Stomach smooth muscle (tissue), 2 donors: Measurements from ENCODE around the gene HSPA14.

Experiments used
- H3K27ac ChIP-seq: one replicate; pipeline ENCODE4 v1.7.0; 2013; ENCODE audit warnings: mild to moderate bottlenecking, low read length, inconsistent platforms
- H3K27me3 ChIP-seq, 2 donors: one replicate each; pipeline ENCODE4 v1.7.0; 2013; ENCODE audit warnings: low read length in 2 of 2; ENCODE audit not compliant: insufficient read depth in 2 of 2, control insufficient read depth in 1 of 2
- H3K36me3 ChIP-seq, 2 donors: one replicate each; pipeline ENCODE4 v1.7.0; 2013; ENCODE audit warnings: low read length in 2 of 2; ENCODE audit not compliant: control insufficient read depth in 2 of 2, insufficient read depth in 2 of 2
- H3K4me1 ChIP-seq: one replicate; pipeline ENCODE4 v1.7.0; 2013; ENCODE audit warnings: low read length; ENCODE audit not compliant: control insufficient read depth, insufficient read depth
- H3K4me3 ChIP-seq, 2 donors: one replicate each; pipeline ENCODE4 v1.7.0; 2013; ENCODE audit warnings: low read length in 2 of 2
- H3K9ac ChIP-seq, 2 donors: one replicate each; pipeline ENCODE4 v1.7.0; 2013; ENCODE audit warnings: low read length in 2 of 2, mild to moderate bottlenecking in 1 of 2
- H3K9me3 ChIP-seq, 2 donors: one replicate each; pipeline ENCODE4 v1.7.0; 2013; ENCODE audit warnings: low read length in 2 of 2; ENCODE audit not compliant: control insufficient read depth in 2 of 2
- donor health status: healthy.
- donor health status: Pancreatic carcinoma.

The HSPA14 gene

DNA sequence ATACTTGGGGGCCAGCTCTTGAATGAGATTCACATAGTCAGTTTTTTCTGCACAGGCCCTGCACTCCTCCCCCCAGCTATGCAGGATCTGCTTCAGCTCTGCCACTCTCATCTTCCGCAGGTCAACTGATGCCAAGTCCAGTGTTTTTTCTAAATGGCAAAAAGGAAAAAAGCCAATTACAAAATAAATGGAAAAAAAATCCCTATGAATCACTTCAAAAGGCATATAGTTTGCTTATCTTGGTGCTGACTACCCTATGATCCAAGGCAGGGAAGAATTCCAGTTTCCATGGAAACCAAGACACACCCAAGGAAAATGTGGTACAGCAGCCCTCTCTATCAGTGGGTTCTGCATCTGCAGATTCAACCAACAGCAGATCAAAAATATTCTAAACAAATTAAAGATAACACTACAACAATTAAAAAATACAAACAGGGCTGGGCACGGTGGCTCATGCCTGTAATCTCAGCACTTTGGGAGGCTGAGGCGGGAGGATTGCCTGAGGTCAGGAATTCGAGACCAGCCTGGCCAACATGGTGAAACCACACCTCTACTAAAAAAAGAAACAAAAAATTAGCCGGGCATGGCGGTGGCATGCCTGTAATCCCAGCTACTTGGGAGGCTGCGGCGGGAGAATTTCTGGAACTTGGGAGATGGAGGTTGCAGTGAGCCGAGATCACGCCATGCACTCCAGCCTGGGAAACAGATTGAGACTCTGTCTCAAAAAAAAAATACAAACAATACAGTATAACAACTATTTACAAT is 17.9 kb upstream of the HSPA14 start:
- Histone ChIP-seq H3K27me3 (no peaks in the 10 kb centered on the region), H3K9me3 (no peaks in the 10 kb centered on the region), H3K27ac (no peak overlapping the region), H3K4me3 (no peak overlapping the region), H3K36me3 (no peaks in the 10 kb centered on the region), H3K4me1 (no peaks in the 10 kb centered on the region), H3K9ac (no peak overlapping the region)

DNA sequence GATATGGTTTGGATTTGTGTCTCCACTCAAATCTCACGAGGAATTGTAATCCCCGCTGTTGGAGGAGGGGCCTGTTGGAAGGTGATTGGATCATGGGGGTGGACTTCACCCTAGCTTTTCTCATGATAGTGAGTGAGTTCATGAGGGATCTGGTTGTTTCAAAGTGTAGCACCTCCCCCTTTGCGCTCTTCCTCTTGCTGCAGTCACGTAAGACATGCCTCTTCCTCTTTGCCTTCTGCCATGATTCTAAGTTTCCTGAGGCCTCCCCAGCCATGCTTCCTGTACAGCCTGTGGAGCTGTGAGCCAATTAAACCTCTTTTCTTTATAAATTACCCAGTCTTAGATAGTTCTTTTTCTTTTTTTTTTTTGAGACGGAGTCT is 17.3 kb upstream of the HSPA14 start:
- Histone ChIP-seq H3K4me3 (no peak overlapping the region), H3K9ac (no peak overlapping the region), H3K9me3 (no peaks in the 10 kb centered on the region), H3K27ac (no peak overlapping the region), H3K36me3 (no peaks in the 10 kb centered on the region), H3K27me3 (no peaks in the 10 kb centered on the region), H3K4me1 (no peaks in the 10 kb centered on the region)

DNA sequence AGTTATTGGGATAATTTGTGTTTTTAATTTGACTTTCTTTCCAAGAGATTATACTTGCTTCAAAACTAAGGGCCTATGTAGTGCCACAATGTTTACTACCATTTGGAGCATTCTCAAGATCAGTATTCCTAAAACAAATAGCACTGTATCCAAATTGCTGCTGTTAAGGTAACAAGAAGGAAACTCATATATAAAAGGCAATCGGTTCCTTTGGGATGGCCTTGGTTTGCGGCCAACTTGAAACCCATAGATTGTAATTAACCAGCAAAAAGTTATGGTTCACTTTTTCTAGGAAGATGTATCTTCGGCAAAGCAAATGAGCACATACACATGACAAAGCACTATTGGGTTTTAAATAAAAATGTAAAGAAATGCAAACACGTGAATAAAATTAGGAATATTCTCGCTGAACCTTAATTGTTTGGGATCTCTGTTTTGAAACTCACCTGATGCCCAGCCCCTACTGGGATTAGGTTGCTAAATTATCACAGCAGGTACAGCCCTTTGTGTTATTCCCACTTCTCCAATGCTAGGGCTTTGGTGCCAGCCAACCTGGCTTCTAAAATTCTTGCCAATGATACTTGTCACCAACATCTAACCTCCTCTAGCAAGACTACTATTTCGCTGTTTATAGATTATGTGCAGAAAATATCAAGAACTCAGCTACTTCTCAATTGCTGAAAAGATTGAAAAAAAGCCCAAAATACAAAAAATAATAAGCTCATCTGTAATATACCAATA is 16.3 kb upstream of the HSPA14 start:
- Histone ChIP-seq H3K4me1 (no peaks in the 10 kb centered on the region), H3K9ac (no peak overlapping the region), H3K27me3 (no peaks in the 10 kb centered on the region), H3K27ac (no peak overlapping the region), H3K36me3 (no peaks in the 10 kb centered on the region), H3K4me3 (no peak overlapping the region), H3K9me3 (no peaks in the 10 kb centered on the region)

DNA sequence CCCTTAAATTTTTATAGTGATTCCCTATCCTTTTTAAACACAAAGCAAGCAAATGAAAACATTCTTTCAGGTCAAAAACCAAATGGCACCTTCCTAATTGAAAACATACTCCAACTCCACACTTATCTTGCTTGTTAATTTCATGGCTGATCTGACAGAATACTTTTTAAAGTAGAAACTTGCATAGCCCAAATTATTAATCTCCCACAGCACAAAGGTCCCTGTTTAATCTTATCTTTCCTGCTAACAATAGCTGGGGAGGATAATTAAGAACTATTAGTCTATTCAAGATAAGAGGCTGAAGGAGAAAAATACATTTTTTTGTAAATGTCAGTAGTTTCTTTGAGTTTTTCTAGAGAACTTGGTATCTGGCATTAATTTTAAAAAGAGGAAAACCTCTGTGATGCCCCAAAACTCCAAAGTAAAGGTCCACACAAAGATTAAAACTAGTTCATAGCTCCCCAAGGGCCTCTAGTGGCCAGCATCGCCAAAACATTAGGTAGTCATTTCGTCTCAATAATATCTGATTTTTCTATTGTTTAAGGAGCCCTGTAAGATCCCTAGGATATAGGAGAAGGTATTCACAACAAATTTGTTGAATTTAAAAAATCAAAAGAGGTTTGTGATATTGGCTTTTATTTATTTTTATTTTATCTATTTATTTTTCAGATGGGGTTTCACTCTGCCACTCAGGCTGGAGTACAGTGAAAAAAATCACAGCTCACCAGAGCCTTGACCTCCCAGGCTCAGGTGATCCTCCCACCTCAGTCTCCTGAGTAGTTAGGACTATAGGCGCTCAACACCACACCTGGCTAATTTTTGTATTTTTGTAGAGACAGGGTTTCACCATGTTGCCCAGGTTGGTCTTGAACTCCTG is 15.0 kb upstream of the HSPA14 start:
- no peak overlapping the region for H3K4me3 ChIP-seq
- no peaks in the 10 kb centered on the region for H3K4me1 ChIP-seq
- H3K36me3 ChIP-seq = no peaks in the 10 kb centered on the region
- H3K27ac ChIP-seq = no peak overlapping the region
- no peaks in the 10 kb centered on the region for H3K27me3 ChIP-seq
- no peaks in the 10 kb centered on the region for H3K9me3 ChIP-seq
- H3K9ac ChIP-seq = no peak overlapping the region

DNA sequence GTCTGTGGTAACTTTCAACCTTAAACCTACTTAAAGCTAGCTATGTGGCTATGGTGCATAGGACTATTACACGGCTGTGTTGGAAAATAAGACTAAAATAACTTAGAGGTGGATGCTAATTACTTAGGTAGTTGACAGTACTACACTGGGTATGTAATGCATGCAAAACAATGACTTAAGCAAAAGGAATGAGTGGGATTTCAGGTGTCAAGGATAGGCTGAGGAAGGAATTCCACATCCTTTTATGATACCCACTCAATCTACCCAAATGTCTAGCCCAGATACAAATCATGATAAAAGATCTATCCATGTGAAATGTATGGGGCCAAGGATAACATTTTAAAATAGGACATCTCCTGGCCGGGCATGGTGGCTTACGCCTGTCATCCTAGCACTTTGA is 14.1 kb upstream of the HSPA14 start:
- Histone ChIP-seq H3K9ac (no peak overlapping the region), H3K4me3 (no peak overlapping the region), H3K4me1 (no peaks in the 10 kb centered on the region), H3K9me3 (no peaks in the 10 kb centered on the region), H3K36me3 (no peaks in the 10 kb centered on the region), H3K27ac (no peak overlapping the region), H3K27me3 (no peaks in the 10 kb centered on the region)

DNA sequence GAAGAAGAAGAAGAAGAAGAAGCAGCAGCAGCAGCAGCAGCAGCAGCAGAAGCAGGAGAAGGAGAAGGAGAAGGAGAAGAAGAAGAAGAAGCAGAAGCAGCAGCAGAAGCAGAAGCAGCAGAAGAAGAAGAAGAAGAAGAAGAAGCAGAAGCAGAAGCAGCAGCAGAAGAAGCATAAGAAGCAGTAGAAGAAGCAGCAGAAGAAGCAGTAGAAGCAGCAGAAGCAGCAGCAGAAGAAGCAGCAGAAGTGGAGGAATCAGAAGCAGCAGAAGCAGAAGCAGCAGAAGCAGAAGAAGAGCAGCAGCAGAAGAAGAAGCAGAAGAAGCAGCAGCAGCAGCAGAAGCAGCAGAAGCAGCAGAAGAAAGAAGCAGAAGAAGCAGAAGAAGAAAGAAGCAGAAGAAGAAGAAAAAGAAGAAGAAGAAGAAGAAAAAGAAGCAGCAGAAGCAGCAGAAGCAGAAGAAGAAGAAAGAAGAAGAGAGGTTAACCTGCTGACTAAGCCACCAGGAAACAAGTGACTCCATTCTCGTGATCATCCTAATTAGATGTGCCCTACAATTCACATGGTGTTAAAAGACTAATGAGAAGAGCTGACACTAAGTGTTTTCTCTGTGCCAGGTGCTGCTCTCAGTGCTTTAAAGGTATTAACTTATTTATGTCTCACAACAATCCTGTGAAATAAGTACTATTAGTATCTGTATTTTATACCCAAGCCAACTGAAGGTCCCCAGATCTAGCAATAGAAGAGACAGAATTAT is 11.9 kb upstream of the HSPA14 start:
- H3K9me3 ChIP-seq = no peaks in the 10 kb centered on the region
- H3K27ac ChIP-seq = no peak overlapping the region
- no peak overlapping the region for H3K4me3 ChIP-seq

DNA sequence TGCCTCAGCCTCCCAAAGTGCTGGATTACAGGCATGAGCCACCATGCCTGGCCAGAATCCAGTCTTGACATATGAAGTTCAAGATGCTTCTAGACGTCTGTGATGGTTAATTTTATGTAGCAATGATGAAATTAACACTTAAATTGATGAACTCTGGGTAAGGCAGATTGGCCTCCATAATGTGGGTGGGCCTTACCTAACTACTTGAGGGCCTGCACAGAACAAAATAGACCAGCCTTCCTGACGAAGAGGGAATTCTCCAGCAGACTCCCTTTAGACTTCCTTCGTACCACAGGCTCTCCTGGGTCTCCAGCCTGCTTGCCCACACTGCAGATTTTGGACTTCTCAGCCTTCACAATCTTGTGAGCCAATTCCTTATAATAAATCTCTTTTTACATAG is 5.0 kb upstream of the HSPA14 start:
- Histone ChIP-seq H3K4me1 (peaks cover 9% of the 10 kb centered on the region), H3K4me3 (no peak overlapping the region), H3K9me3 (no peaks in the 10 kb centered on the region), H3K27me3 (no peaks in the 10 kb centered on the region), H3K9ac (no peak overlapping the region), H3K36me3 (peaks cover 0 to 2% of the 10 kb centered on the region in 2 donors), H3K27ac (no peak overlapping the region)

More for the DNA sequence above, 11.9 kb upstream of the HSPA14 start:
- H3K36me3 ChIP-seq = no peaks in the 10 kb centered on the region
- H3K9ac ChIP-seq = no peak overlapping the region
- no peaks in the 10 kb centered on the region for H3K27me3 ChIP-seq
- H3K4me1 ChIP-seq = no peaks in the 10 kb centered on the region

DNA sequence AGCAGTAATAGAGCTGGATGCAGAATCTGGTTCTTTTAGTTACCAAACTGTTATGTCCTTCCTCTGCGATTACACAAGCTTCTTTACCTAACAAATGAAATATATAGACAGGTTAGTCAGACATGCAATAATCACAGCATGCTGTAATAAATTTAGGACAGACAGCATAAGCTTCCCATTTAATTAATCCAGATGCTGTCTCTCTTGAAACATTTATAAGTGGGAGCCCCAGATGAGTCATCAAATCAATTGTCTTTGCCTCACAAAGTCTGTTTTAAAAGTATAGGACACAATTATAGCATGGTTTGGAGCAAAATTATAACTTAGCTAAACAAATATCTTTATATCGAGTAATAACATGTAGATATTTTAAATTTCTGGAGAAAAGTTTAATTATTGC is 1.9 kb upstream of the HSPA14 start:
- H3K36me3 ChIP-seq = peaks cover 0 to 2% of the 10 kb centered on the region in 2 donors
- no peak overlapping the region for H3K27ac ChIP-seq
- H3K27me3 ChIP-seq = no peaks in the 10 kb centered on the region
- no peak overlapping the region for H3K9ac ChIP-seq
- H3K9me3 ChIP-seq = no peaks in the 10 kb centered on the region
- H3K4me1 ChIP-seq = peaks cover 19% of the 10 kb centered on the region
- no peak overlapping the region for H3K4me3 ChIP-seq

DNA sequence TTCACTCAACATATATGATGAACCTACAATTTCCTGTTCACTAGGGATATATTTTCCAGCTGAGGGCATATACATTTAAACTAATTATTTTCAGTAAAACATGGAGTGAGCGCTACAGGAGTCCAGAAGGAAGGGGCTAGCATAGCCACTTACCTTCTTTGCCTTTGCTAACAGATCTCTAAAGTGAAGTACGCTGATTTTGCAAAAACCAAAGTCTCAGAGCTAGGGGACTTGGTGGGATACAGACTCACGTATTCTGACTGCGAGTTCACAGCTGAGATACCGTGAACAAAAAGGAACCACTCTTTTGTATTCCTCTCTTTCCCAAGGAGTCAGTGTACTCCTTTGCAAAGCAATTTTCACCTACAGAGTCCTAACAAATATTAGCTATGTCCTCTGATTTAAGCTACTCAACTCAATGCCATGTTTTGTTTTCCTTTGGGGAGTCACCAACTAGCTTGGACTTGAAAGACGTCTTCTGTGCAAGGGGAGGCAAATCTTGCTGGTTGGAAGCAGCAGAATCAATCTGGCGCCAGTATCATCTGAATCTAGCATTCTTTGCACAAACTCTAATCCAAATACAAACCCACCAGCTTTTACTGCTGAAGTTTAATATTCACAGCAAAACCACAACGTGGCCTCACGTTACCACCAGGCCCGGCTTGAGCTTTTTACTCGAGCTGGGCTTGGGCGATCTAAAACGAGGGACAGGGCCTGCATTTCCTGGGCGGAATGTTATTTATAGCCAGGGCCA is 926 bp upstream of the HSPA14 start:
- Histone ChIP-seq H3K36me3 (peaks cover 3 to 8% of the 10 kb centered on the region in 2 donors), H3K4me1 (peaks cover 19% of the 10 kb centered on the region), H3K27me3 (no peaks in the 10 kb centered on the region), H3K9ac (peak overlapping the region; percentile 86 to 94), H3K9me3 (no peaks in the 10 kb centered on the region), H3K4me3 (peak overlapping the region; percentile 86 to 96), H3K27ac (peak overlapping the region; percentile 97)
